ENCODE results near the gene EVI5.

DNA sequence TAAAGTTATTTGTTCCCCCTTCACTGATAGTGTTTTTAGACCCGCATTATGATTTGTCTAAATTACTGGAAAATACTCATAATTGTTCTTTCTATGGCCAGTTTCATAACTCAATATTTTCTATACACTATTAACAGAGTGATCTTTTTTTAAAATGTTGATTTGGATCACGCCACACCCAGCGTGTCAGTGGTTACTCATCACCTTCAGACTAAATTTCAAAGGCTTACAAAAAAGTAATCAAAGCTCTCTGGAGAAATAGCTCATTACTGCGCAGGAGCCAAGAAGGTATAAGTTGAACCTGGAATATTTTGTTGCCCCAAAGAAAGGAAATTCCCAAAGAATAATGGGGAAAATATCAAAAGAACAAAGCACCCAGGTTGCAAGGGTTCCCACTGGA, 104.9 kb downstream of the EVI5 start:
- TF ChIP-seq, protein P1, sequence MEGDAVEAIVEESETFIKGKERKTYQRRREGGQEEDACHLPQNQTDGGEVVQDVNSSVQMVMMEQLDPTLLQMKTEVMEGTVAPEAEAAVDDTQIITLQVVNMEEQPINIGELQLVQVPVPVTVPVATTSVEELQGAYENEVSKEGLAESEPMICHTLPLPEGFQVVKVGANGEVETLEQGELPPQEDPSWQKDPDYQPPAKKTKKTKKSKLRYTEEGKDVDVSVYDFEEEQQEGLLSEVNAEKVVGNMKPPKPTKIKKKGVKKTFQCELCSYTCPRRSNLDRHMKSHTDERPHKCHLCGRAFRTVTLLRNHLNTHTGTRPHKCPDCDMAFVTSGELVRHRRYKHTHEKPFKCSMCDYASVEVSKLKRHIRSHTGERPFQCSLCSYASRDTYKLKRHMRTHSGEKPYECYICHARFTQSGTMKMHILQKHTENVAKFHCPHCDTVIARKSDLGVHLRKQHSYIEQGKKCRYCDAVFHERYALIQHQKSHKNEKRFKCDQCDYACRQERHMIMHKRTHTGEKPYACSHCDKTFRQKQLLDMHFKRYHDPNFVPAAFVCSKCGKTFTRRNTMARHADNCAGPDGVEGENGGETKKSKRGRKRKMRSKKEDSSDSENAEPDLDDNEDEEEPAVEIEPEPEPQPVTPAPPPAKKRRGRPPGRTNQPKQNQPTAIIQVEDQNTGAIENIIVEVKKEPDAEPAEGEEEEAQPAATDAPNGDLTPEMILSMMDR (IDR thresholded peaks at IDR 0.05) = no peak
- TF ChIP-seq EZH2phosphoT487 (IDR thresholded peaks at IDR 0.05) (no peak), EZH2 (IDR thresholded peaks at IDR 0.05) (no peak)

Measured in neural progenitor cell (in vitro differentiated cells).